ENCODE measurements around the gene CLEC2D.

DNA sequence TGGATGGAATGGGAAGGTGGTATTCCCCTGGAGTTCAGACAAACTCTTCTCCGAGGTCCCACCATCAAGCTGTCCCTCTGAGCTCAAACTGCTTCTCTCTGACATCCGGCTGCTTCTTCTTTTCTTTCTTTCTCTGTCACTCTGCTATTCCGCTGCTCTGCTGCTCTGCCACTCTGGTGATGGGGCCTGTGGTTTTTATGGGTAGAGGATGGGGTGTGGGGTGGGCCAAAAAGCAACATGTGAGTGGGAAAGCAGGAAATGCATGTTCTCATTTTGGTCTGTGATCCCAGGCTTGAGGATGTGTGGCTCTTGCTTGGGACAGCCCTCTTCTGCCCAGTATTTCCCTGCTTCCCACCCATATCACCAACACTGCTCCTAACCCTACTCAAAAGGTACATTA is 32.7 kb downstream of the CLEC2D start:
- TF ChIP-seq CTCF (IDR thresholded peaks at IDR 0.05 in 2 of 3, conservative IDR thresholded peaks at IDR 0.05 in 1 of 3; ENCODE audit: control insufficient read depth in 2 of 3, extremely low read depth in 1 of 3, insufficient read depth in 1 of 3, low read depth in 3 of 3, low read length in 3 of 3) (no peak), USF2 (IDR thresholded peaks at IDR 0.05; ENCODE audit: borderline replicate concordance, low read depth, low read length) (no peak), EP300 (IDR thresholded peaks at IDR 0.05; ENCODE audit: borderline replicate concordance in 1 of 2, control insufficient read depth in 1 of 2, low read depth in 2 of 2, low read length in 2 of 2) (no peak)

Measured in GM12878 (cell line).